ENCODE results near the gene FAM221B.

Gene FAM221B

GRCh38 chr9:35845824-35846771, 17.6 kb upstream of the FAM221B start:
- TF ChIP-seq ZNF70 (CRISPR knock-in tag; IDR thresholded peaks at IDR 0.05) (no peak), ZNF8 (CRISPR knock-in tag; IDR thresholded peaks at IDR 0.05) (no peak), POU6F1 (CRISPR knock-in tag; IDR thresholded peaks at IDR 0.05; ENCODE audit: borderline replicate concordance, low read depth) (no peak), ZFP30 (CRISPR knock-in tag; IDR thresholded peaks at IDR 0.05) (no peak), ISL1 (CRISPR knock-in tag; IDR thresholded peaks at IDR 0.05) (no peak), ARNTL (CRISPR knock-in tag; IDR thresholded peaks at IDR 0.05; ENCODE audit: borderline replicate concordance, low read depth) (no peak), ESRRG (CRISPR knock-in tag; IDR thresholded peaks at IDR 0.05) (no peak)
- ATAC-seq, result no peak

DNA sequence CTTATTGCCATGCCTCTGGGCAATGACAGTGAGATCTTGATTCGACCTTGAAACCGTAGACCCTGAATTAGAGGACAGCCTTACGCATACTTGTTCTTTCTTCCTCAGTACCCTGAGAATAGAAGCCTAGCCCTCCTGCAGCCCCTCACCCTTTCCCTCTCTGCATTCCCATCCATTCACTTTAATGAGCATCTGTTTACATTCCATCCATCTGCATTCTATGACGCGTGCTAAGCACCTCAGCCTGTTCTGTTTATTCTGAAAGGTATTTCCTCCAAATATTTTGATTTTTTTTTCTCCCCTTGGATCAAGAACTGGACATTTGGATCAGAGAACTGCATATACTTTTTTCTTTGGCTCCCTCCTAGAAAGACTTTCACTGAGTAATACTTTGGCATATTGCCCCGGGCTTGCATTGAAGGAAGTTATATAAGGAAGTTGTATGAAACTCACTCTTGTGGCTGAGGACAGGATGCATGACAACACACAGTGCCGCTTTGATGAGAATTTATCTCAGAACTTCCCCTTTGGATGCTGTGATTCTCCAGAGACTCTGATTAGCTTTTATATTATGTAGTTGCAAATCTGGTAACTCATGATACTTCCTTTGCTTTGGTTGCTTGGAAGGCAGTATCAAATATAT, 16.2 kb upstream of the FAM221B start:
- peak; percentile 73 for ATAC-seq
- TF ChIP-seq RARB (CRISPR knock-in tag; IDR thresholded peaks at IDR 0.05) (no peak), GLIS3 (CRISPR knock-in tag; IDR thresholded peaks at IDR 0.05) (no peak), SNAI2 (CRISPR knock-in tag; IDR thresholded peaks at IDR 0.05) (no peak)

- TF ChIP-seq ESRRG (CRISPR knock-in tag; IDR thresholded peaks at IDR 0.05) (no peak), RARB (CRISPR knock-in tag; IDR thresholded peaks at IDR 0.05) (no peak), SNAI2 (CRISPR knock-in tag; IDR thresholded peaks at IDR 0.05) (no peak), ZNF70 (CRISPR knock-in tag; IDR thresholded peaks at IDR 0.05) (no peak), GLIS3 (CRISPR knock-in tag; IDR thresholded peaks at IDR 0.05) (no peak), CSDC2 (CRISPR knock-in tag; IDR thresholded peaks at IDR 0.05) (no peak), ZFP3 (CRISPR knock-in tag; IDR thresholded peaks at IDR 0.05) (no peak), TOX (CRISPR knock-in tag; IDR thresholded peaks at IDR 0.05; ENCODE audit: borderline replicate concordance) (no peak), PPARA (CRISPR knock-in tag; IDR thresholded peaks at IDR 0.05; ENCODE audit: borderline replicate concordance) (no peak), ARNTL (CRISPR knock-in tag; IDR thresholded peaks at IDR 0.05; ENCODE audit: borderline replicate concordance, low read depth) (no peak), ZNF565 (CRISPR knock-in tag; conservative IDR thresholded peaks at IDR 0.05; ENCODE audit: low read depth) (no peak), ZC3H10 (CRISPR knock-in tag; IDR thresholded peaks at IDR 0.05) (no peak), POU6F1 (CRISPR knock-in tag; IDR thresholded peaks at IDR 0.05; ENCODE audit: borderline replicate concordance, low read depth) (no peak), ISL1 (CRISPR knock-in tag; IDR thresholded peaks at IDR 0.05) (no peak), CSRNP3 (CRISPR knock-in tag; IDR thresholded peaks at IDR 0.05) (no peak), OSR1 (CRISPR knock-in tag; IDR thresholded peaks at IDR 0.05) (no peak)
- TF ChIP-seq, protein P1, sequence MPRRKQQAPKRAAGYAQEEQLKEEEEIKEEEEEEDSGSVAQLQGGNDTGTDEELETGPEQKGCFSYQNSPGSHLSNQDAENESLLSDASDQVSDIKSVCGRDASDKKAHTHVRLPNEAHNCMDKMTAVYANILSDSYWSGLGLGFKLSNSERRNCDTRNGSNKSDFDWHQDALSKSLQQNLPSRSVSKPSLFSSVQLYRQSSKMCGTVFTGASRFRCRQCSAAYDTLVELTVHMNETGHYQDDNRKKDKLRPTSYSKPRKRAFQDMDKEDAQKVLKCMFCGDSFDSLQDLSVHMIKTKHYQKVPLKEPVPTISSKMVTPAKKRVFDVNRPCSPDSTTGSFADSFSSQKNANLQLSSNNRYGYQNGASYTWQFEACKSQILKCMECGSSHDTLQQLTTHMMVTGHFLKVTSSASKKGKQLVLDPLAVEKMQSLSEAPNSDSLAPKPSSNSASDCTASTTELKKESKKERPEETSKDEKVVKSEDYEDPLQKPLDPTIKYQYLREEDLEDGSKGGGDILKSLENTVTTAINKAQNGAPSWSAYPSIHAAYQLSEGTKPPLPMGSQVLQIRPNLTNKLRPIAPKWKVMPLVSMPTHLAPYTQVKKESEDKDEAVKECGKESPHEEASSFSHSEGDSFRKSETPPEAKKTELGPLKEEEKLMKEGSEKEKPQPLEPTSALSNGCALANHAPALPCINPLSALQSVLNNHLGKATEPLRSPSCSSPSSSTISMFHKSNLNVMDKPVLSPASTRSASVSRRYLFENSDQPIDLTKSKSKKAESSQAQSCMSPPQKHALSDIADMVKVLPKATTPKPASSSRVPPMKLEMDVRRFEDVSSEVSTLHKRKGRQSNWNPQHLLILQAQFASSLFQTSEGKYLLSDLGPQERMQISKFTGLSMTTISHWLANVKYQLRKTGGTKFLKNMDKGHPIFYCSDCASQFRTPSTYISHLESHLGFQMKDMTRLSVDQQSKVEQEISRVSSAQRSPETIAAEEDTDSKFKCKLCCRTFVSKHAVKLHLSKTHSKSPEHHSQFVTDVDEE (CRISPR knock-in tag; IDR thresholded peaks at IDR 0.05), result no peak
- no peak for ATAC-seq
Observed at GRCh38 chr9:35842795-35843194, 14.3 kb upstream of the FAM221B start.

Measured in SK-N-SH treated with all-trans-retinoic acid at 6 μM for 48 hours (cell line).